GM19099 (cell line): Measurements from ENCODE around the gene CIAO1.

ENCODE experiments used
- POLR2A ChIP-seq: IDR thresholded peaks from 3 replicates; pipeline ENCODE4 v1.6.1; 2011; ENCODE audit warnings: low read depth; ENCODE audit not compliant: insufficient read length; ENCODE audit errors: extremely low read depth

Gene CIAO1

GRCh38 chr2:96261328-96262003, 4.6 kb upstream of the CIAO1 start:
- TF ChIP-seq POLR2A: no peak

- TF ChIP-seq POLR2A: no peak
Measured at GRCh38 chr2:96262306-96262705, 3.7 kb upstream of the CIAO1 start.

DNA sequence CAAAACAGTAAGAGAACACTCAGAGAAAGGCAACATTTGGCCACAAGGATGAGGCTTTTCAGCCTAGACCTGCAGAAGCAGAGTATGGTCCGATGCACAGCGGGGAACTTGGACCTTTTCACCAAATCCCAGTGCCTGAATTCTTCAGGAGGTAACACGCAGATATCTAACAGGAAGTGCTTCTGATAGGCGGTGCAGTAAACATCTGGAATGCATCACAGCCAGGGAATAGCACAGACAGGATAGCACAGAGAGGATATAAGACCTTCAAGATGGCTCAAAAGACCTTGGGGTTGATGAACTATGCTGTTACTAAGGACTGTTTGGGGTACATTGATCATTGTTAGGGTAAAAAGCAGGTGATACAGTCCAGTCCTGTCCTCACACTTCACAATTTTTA, 1.9 kb upstream of the CIAO1 start:
- TF ChIP-seq POLR2A: no peak

DNA sequence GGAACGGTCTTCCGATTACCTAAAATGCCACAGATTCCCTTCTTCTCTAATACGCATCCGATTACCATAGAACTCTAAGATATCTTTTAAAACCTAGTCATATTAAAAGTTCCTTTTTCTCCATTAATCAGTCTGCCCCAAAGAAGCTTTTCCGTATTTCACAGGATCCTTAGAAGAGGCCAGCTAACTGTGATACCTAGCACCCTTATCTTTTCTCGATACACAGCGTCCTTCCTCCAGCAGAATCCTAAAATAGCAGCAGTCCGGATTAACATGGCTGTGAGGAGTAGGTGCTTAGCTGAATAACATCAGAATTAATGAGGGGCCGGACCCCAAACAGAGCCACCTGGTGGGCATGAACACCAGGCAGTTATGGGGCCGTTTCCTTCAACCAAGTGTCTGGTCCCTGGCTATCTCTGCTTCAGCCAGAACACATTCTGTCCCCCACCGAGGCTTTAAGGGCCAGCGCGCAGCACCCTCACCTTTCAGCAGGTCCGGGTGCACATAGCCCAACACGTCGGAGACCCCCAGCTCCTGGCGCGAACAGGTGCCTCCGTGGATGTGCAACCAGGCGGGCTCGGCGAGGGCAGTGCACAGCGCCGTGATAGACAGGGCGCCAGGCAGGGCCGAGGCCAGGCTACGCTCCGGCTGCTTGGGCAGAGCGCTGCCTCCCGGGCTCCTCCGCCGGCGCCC, 1.2 kb upstream of the CIAO1 start:
- no peak for TF ChIP-seq POLR2A

GRCh38 chr2:96265349-96265839, 631 bp upstream of the CIAO1 start:
- TF ChIP-seq POLR2A: no peak

DNA sequence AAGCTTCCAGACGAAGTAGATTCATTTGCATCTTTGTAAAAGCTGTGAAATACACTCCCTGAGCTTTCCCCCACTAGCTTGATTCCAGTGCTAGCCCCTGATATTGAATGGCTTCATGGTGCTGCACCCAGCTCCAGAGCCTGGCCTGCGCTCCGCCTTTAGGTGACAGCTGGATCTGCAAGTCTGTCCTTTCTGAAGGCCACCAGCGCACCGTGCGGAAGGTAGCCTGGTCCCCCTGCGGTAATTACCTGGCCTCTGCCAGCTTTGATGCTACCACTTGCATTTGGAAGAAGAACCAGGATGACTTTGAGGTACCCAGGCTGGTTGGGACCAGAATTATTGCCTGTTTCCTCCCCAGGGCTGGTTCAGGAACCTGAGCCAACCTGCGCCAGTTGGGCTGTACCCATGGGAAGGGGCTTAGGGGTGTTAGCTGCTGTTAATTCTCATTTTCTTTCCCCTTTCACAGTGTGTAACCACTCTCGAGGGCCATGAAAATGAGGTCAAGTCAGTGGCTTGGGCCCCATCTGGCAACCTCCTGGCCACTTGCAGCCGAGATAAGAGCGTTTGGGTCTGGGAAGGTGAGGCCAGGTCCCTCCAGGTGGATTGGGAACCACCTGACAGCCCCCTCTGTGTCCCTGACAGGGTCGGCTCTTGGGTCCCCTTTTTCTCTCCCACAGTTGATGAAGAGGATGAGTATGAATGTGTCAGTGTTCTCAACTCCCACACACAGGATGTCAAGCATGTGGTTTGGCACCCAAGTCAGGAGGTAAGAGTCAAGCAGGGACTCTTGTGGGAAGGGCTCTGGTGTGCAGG, 1.3 kb downstream of the CIAO1 start:
- no peak for TF ChIP-seq POLR2A

DNA sequence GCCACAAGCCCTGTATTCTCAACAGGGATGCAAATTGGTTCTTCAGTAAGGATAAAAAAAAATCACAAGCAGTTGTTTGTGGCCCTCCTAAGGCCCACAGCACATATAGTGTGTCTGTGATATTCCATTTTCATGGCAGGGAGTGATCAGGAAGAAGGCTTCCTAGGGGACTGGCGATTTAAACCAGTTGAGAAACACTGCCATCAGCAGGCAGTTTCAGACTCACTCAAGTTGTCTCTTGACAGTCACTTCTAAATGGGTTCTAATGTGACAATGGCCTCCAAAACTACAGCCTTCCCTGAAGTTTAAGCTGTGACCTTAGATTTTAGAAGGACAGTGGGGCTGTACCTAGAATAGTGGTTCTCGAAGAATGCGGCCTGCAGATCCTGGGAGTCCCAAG, 6.0 kb downstream of the CIAO1 start:
- no peak for TF ChIP-seq POLR2A

GRCh38 chr2:96273763-96274162, 7.7 kb downstream of the CIAO1 start:
- no peak for TF ChIP-seq POLR2A

DNA sequence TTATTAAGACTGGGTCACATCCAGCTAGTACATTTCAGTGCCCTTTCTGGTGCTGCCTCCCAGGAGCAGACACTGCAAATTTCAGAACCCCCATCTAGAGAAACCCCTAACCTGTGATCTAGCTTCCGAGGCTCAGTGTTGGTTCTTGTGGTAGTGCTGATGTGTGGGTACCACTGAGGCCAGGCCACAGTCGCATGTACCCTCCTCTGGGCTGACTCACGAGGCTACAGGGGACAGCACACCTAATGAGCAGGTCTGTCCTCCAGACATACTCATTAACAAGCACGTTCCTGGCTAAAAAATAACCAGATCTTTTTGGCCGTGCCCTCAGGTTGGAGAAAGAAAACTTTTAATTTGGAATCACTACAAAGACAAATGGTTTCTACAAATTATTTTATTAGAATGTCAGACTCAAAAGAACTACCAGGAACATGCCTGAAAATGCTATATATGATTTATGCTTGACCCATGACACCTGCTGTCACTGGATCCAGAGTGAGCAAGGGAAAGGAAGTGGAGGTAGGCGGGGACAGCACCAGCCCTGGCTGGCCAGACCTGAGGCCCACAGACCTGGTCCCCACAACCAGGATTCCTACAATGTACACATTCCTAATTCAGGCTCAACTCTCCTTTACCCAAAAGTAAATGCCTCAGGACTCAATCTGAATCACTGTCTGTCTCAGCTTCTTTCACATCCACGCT, 8.5 kb downstream of the CIAO1 start:
- no peak for TF ChIP-seq POLR2A

DNA sequence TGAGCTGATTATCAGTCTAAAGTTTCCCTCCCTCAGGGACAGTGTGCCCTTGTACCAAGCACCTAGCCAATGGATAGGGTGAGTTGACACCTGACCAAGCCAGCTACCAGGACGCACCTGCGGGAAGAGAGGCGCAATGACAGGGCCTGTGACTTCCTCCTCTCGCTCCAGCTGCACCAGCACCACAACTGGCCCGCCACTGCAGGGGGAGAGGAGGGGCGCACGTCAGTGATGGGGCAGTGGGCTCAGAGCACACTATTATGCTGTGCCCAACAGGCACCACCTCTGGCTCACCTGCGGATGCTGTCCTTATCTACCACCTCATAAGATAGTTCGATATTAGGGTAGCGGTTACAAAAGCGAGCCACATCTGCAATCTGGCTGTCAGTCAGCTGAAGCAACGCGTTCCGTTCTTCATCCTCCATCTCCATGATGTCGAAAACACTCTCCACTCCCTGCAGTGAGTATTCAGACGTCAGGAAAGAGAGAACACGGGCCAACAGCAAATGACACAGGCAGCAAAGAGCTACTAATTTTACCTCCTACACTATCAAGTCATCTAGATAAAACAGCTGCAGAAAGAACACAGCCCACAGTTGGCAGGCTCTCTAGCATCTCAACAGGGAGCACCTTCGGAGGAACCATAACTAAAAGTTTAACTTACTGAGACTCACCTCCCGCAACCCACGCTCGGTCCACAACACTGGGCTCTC, 10.9 kb downstream of the CIAO1 start:
- TF ChIP-seq POLR2A: no peak

- TF ChIP-seq POLR2A: no peak
Measured at GRCh38 chr2:96287273-96287856, 21.3 kb downstream of the CIAO1 start.

GRCh38 chr2:96291751-96292150, 25.7 kb downstream of the CIAO1 start:
- no peak for TF ChIP-seq POLR2A

DNA sequence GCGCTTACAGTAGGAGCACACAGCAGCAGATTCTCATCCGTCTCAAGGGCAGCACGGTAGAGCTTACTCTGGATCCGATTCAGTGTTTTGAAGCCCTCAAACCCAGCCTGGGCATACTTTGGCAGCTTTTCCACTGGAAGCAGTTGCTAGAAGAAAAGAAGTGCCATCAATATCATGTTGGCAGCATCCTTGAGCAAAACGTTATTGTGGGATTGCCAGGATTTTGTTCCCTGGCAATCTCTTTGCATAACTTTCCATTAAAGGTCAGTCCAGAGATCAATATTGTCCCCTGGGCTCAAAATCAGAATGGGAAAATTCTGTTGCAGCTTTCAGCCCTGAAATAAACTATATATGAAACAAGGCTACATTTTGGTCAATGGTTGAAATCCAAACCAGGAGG, 30.9 kb downstream of the CIAO1 start:
- no peak for TF ChIP-seq POLR2A

DNA sequence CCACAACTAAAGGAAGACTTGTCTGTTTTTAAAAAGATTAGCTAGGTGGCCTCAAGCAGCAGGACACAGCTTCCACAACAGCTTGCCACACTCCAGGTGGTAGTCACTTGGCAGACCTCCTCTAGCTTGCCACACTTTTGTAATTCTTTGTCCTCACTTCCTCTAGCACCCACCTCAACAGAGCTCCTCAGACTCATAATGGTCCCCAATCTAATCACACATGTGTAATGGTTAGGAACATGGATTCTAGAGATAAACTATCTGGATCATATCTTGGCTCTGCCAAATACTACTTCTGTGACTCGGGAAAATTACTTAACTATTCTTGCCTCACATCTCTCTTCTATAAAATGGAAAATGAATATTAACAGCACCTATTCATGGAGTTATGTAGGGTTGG, 35.8 kb downstream of the CIAO1 start:
- no peak for TF ChIP-seq POLR2A
